ENCODE results near the gene C12orf42.
"Not testable (repeated sequence)": the region's sequence is repeated elsewhere in the genome, so short reads cannot be mapped to it uniquely, and the experiment has no call there.

C12orf42 gene

GRCh38 chr12:103494734-103495468 is 867 bp downstream of the C12orf42 start:
- no peak for DNase-seq (ENCODE audit: low spot score)

- no peak for DNase-seq (ENCODE audit: low spot score)
Measured at GRCh38 chr12:103494051-103494733, 1.6 kb downstream of the C12orf42 start.

GRCh38 chr12:103493199-103493598 is 2.6 kb downstream of the C12orf42 start:
- no peak for DNase-seq (ENCODE audit: low spot score)

- no peak for DNase-seq (ENCODE audit: low spot score)
Measured at GRCh38 chr12:103482365-103482764, 13.4 kb downstream of the C12orf42 start.

- no peak for DNase-seq (ENCODE audit: low spot score)
Measured at GRCh38 chr12:103475073-103475472, 20.7 kb downstream of the C12orf42 start.

- no peak for DNase-seq (ENCODE audit: low spot score)
Measured at GRCh38 chr12:103470664-103471063, 25.1 kb downstream of the C12orf42 start.

GRCh38 chr12:103469719-103470118 is 26.0 kb downstream of the C12orf42 start:
- DNase-seq (ENCODE audit: low spot score): no peak

GRCh38 chr12:103468837-103469236 is 26.9 kb downstream of the C12orf42 start:
- DNase-seq (ENCODE audit: low spot score): no peak

GRCh38 chr12:103462675-103463074 is 33.1 kb downstream of the C12orf42 start:
- no peak for DNase-seq (ENCODE audit: low spot score)

- no peak for DNase-seq (ENCODE audit: low spot score)
Measured at GRCh38 chr12:103457471-103457870, 38.3 kb downstream of the C12orf42 start.

GRCh38 chr12:103456006-103456405 is 39.8 kb downstream of the C12orf42 start:
- DNase-seq (ENCODE audit: low spot score): no peak

- no peak for DNase-seq (ENCODE audit: low spot score)
Measured at GRCh38 chr12:103455020-103455763, 40.6 kb downstream of the C12orf42 start.

GRCh38 chr12:103444983-103445382 is 50.8 kb downstream of the C12orf42 start:
- DNase-seq (ENCODE audit: low spot score): no peak

GRCh38 chr12:103442822-103443221 is 52.9 kb downstream of the C12orf42 start:
- DNase-seq (ENCODE audit: low spot score): no peak

GRCh38 chr12:103442182-103442555 is 53.6 kb downstream of the C12orf42 start:
- no peak for DNase-seq (ENCODE audit: low spot score)

GRCh38 chr12:103441437-103442181 is 54.2 kb downstream of the C12orf42 start:
- DNase-seq (ENCODE audit: low spot score): no peak

GRCh38 chr12:103434165-103435105 is 61.3 kb downstream of the C12orf42 start:
- not testable (repeated sequence) for DNase-seq (ENCODE audit: low spot score)

- DNase-seq (ENCODE audit: low spot score): no peak
Measured at GRCh38 chr12:103431950-103432349, 63.8 kb downstream of the C12orf42 start.

- no peak for DNase-seq (ENCODE audit: low spot score)
Measured at GRCh38 chr12:103431387-103431786, 64.4 kb downstream of the C12orf42 start.

- not testable (repeated sequence) for DNase-seq (ENCODE audit: low spot score)
Measured at GRCh38 chr12:103425674-103426073, 70.1 kb downstream of the C12orf42 start.
